Type B pancreatic cell (in vitro differentiated cells): ENCODE data around the gene LIN28B. TPM values are rescaled to one million over a fixed set of nuclear protein-coding genes. Genes with fewer than 3 reads are reported as not detected.
A peak's percentile ranks its signal among the peaks of the same experiment; 100 is the strongest.

Source experiments
- DNase-seq: peaks from one replicate; pipeline ENCODE4 v3.0.0; 2021; ENCODE audit warnings: mixed read lengths; ENCODE audit not compliant: unreplicated experiment; ENCODE audit errors: extremely low spot score
- H3K27ac Mint-ChIP-seq: 2 replicates; pipeline ENCODE4 v1.8.0; 2021; ENCODE audit warnings: mild to moderate bottlenecking, mixed read lengths
- H3K27me3 Mint-ChIP-seq: 2 replicates; pipeline ENCODE4 v1.8.0; 2021; ENCODE audit warnings: mixed read lengths
- H3K36me3 Mint-ChIP-seq: 2 replicates; pipeline ENCODE4 v1.8.0; 2021; ENCODE audit warnings: mixed read lengths
- H3K4me1 Mint-ChIP-seq: one replicate; pipeline ENCODE4 v1.8.0; 2021; ENCODE audit warnings: mixed read lengths; ENCODE audit not compliant: unreplicated experiment
- H3K4me3 Mint-ChIP-seq: 2 replicates; pipeline ENCODE4 v1.8.0; 2021; ENCODE audit warnings: mild to moderate bottlenecking, mixed read lengths
- H3K9me3 Mint-ChIP-seq: 2 replicates; pipeline ENCODE4 v1.8.0; 2021; ENCODE audit warnings: mixed read lengths
- CTCF ChIP-seq: fragments of 200-600 bp; sonication (generic); conservative IDR thresholded peaks from 2 replicates; pipeline ENCODE4 v1.5.0; 2021; ENCODE audit warnings: antibody characterized with exemption, mild to moderate bottlenecking
- total RNA-seq: library from RNA; stranded (reverse); gene quantifications from 2 replicates; pipeline ENCODE4 v1.2.1, GENCODE V29; 2021; ENCODE audit warnings: low replicate concordance

LIN28B gene
- total RNA-seq, 1 donor from 2014 or later, result 22.3 TPM

GRCh38 chr6:104954190-104954797 lies 2.6 kb upstream of the LIN28B start:
- Mint-ChIP-seq H3K27ac (peak overlapping the region; percentile 61), H3K36me3 (no peaks in the 10 kb centered on the region), H3K9me3 (no peaks in the 10 kb centered on the region), H3K4me3 (peak overlapping the region; percentile 90), H3K4me1 (peaks cover 15% of the 10 kb centered on the region), H3K27me3 (peaks cover 39% of the 10 kb centered on the region)
- DNase-seq, result no peak
- no peak for TF ChIP-seq CTCF

- no peaks in the 10 kb centered on the region for H3K36me3 Mint-ChIP-seq
- peaks cover 15% of the 10 kb centered on the region for H3K4me1 Mint-ChIP-seq
- H3K27me3 Mint-ChIP-seq, result peaks cover 39% of the 10 kb centered on the region
- H3K27ac Mint-ChIP-seq, result no peak overlapping the region
- DNase-seq, result no peak
- H3K9me3 Mint-ChIP-seq, result no peaks in the 10 kb centered on the region
- peak overlapping the region; percentile 97 for H3K4me3 Mint-ChIP-seq
- no peak for TF ChIP-seq CTCF
Observed at GRCh38 chr6:104955491-104955890, 1.4 kb upstream of the LIN28B start.

- H3K4me3 Mint-ChIP-seq, result peak overlapping the region; percentile 97
Observed at GRCh38 chr6:104955927-104956730, 778 bp upstream of the LIN28B start.

GRCh38 chr6:104957301-104958177 lies 632 bp downstream of the LIN28B start:
- Mint-ChIP-seq H3K4me3 (peak overlapping the region; percentile 97), H3K27me3 (peaks cover 28% of the 10 kb centered on the region), H3K27ac (peak overlapping the region; percentile 86), H3K9me3 (no peaks in the 10 kb centered on the region), H3K36me3 (no peaks in the 10 kb centered on the region), H3K4me1 (peaks cover 15% of the 10 kb centered on the region)
- no peak for TF ChIP-seq CTCF
- DNase-seq, result no peak

More at GRCh38 chr6:104955927-104956730, 778 bp upstream of the LIN28B start:
- no peak for TF ChIP-seq CTCF
- H3K27ac Mint-ChIP-seq, result peak overlapping the region; percentile 86
- H3K9me3 Mint-ChIP-seq, result no peaks in the 10 kb centered on the region
- peaks cover 39% of the 10 kb centered on the region for H3K27me3 Mint-ChIP-seq
- no peak for DNase-seq
- no peaks in the 10 kb centered on the region for H3K36me3 Mint-ChIP-seq
- H3K4me1 Mint-ChIP-seq, result peaks cover 15% of the 10 kb centered on the region

GRCh38 chr6:104958178-104959025 lies 1.5 kb downstream of the LIN28B start:
- TF ChIP-seq CTCF, result no peak
- no peaks in the 10 kb centered on the region for H3K9me3 Mint-ChIP-seq
- H3K27ac Mint-ChIP-seq, result peak overlapping the region; percentile 86
- H3K36me3 Mint-ChIP-seq, result peaks cover 1% of the 10 kb centered on the region
- peaks cover 12% of the 10 kb centered on the region for H3K4me1 Mint-ChIP-seq
- peaks cover 20% of the 10 kb centered on the region for H3K27me3 Mint-ChIP-seq
- H3K4me3 Mint-ChIP-seq, result peak overlapping the region; percentile 97
- DNase-seq, result no peak
